Inferior parietal cortex (tissue), 1 donor: ENCODE data around the gene ATP9B.

Experiments
- DNase-seq: peaks from one replicate; pipeline ENCODE4 v3.0.0-alpha.2; 2016; ENCODE audit errors: extremely low spot score

The ATP9B gene

DNA sequence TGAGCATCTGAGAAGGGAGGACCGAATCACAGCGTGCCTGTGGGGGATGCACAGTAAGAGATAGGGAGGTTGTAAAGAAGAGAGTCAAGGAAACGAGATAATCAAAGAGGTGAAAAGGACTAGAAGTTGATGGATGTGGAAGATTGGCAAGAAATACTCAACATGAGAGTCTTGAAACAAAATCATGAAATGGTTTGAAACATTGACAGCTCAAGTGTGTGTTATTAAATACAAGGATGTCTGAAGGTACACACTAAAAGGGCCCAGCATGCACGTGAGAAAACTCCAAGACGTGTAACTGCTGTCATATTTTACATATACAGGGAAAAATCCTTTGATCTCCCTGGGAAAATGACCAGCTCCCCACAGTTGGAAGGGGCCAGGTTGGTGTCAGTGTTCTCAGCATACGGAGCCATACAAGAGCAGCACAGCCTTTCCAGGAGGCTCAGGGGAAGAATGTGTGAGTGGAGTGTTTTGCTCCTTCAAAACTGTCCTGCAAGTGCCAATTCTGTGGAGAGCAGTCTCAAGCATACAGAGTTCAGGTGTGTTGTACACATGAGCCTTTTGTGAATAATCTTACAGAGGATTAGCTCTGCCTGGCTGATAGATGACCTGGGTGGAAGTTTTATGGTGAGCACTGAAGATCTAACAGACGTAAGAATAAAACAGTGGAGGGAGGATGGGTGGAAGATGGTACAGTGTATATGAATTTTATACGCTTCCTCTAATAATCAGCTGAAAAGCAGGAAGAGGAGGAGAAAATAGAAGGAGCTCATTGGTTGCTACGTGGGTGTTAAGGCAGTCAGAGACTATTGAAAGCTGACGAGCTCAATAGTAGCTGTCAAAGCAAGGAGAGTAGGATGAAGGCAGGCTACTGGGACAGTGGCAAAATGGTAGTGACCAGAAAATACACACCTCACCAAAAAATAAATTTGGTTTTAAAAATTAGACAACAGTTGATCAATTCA is 126.8 kb downstream of the ATP9B start:
- no peak for DNase-seq

DNA sequence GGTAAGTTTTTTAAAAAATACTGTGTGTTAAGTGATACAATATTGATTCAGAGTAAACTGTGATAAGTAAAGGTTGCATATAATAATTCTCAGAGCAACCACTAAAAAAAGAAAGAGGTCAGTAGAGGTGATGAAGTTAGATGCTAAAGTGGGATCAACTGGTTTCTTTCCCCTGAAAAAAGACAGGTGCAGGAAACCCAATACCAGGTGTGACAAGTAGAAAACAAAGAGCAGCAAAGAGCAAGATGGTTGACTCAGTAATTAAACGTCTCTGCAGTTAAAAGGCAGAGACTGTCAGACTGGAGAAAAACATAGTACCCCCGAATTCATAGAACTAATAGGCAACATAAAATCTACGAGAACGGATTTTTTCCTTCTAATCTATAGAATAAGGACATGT is 128.3 kb downstream of the ATP9B start:
- no peak for DNase-seq

DNA sequence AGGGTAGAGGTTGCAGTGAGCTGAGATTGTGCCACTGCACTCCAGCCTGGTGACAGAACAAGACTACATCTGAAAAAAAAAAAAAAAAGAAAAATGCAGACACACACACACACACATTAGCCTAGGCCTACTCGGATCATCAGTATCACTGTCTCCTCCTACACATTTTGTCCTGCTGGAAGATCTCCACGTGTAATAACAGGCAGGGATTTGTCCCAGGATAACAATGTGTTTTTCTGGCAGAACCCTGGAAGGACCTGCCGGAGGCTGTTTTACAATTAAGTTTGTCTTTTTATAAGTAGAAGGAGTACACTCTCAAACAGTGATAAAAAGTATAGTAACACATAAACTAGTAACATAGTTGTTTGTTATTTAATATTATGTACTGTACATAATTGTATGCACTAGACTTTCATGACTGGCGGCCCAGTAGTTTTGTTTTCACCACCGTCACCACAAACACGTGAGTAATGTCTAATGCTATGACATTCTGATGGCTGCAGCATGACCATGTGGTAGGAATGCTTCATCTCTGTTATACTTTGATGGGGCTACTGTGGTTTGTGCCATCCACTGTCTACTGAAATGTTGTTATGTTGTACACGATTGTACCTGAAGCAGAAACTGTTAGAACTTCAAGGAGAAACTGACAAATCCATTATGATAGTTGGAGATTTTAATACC is 130.6 kb downstream of the ATP9B start:
- no peak for DNase-seq

DNA sequence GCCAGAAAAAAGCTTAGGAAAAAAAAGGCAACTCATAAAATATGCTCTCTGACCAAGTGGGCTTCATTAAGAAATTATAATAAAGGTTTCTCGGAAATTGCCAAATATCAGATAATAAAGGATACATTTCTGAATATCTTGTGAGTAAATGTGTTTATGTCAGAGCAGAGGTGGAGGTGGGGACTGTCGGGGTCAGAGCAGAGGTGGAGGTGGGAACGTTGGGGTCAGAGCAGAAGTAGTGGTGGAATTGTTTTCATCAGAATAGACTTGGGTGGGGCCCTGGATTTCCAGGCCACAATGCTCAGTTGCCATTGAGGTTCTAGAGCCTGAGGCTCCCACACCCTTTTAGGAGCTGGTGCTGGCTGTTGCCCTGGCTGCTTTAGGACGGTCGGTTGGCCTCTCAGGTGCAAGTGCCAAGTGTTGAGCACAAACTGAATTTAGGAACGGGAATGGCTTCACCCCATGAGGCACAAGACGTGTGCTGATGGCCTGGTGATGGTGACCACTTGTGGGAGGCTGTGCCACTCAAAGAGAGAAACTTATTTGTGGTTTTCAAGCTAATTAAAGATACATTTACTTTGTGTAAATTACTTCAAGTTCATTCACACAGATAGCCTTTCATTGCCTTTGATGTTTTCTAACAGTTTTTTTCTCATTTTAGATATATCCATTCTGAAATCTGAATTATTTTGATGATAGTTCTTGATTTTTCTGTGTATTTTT is 131.5 kb downstream of the ATP9B start:
- no peak for DNase-seq

DNA sequence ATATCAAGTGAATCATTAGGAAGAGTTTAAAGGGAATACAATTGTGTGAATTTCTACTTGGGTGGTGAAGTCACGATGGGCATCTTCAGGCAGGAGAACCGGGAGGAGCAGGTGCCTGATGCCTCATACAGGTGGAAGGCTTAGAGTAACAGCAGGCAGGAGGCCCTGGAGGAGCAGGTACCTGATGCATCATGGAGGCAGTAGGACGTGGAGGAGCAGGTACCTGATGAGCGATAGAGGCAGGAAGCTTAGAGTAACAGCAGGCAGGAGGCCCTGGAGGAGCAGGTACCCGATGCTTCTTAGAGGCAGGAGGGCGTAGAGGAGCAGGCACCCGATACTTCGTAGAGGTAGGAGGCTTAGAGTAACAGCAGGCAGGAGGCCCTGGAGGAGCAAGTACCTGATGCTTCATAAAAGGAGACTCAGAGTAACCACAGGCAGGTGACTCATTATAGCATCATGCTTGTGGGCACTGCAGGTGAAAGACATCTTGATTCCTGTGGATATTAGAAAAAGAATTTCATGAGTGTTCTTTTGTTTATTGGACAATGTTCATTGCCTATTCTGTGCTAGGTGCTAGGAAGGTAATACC is 133.9 kb downstream of the ATP9B start:
- DNase-seq, result no peak

DNA sequence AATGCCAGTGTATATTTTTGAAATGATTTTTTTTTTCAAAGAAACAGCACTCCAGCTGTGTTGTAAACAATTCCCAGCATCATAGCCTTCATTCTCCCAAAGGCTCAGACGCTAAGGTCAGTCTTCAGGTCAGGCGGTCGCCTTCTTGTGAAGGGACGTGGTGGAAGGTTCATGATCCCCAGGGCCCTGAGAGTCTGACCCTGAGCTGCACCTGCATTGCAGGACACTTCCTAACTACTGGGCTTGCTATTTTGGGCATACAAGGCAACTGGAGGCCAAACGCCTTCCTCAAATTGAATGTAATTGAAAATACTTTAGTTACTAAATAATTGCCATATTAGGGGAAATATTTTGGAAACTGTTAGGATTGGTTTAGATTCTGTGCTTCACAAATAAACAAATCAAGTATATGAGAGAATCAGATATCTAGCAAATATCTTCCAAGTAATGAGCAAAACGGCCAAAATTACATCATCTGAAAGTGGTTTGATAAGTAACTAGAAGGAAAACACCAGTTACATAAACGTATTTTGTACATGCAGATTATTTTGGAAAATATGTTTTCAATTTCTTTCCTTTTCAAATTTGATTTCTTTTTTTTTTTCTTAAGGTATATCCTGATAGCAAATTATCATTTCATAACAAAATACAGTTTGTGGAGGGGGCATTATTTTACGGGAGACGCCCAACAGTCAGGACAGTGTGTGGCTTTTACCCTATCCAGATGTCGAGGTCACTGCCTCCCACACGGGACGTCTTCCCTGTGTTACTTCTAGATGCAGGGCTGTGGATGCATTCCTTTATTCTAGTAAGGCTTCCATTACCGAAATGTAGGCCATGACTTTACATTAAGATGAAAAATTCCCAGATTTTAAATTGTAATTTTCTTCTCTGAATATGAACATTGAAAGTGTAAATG is 136.0 kb downstream of the ATP9B start:
- DNase-seq, result no peak

DNA sequence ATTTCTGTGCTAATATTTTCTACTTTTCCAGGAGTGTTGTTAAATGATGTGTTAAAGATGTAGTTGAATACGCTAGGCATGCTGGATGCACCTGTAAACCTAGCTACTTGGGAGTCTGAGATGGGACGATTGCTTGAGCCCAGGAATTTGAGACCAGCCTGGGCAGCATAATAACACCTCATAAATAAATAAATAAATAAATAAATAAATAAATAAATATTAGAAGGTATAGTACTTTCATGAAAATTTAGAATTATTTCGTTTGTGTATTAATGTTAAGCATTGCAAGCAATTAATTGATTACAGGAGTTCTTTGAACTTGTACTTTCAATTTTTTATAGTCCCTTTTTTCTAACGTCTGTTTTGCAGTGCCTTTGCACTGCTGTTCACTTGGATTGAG is 137.2 kb downstream of the ATP9B start:
- no peak for DNase-seq

DNA sequence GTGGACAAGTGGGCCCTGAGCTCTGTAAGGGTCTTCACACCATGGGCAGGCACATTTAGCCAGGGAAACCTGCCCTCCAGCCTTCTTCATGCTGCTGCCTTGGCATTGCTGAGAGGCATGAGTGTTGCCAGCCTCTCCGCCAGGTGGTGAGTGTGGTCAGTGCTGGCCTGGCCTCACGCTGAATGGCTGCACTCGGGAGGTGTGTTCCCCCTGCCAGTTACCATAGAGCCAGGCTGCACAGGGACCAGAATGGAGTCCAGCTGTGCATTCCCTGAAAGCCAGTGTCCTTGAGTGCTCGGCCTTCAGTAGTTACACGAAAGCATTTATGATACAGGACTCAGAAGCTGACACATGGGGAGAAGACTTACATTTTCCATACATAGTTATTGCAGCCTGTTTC is 139.7 kb downstream of the ATP9B start:
- DNase-seq, result no peak

DNA sequence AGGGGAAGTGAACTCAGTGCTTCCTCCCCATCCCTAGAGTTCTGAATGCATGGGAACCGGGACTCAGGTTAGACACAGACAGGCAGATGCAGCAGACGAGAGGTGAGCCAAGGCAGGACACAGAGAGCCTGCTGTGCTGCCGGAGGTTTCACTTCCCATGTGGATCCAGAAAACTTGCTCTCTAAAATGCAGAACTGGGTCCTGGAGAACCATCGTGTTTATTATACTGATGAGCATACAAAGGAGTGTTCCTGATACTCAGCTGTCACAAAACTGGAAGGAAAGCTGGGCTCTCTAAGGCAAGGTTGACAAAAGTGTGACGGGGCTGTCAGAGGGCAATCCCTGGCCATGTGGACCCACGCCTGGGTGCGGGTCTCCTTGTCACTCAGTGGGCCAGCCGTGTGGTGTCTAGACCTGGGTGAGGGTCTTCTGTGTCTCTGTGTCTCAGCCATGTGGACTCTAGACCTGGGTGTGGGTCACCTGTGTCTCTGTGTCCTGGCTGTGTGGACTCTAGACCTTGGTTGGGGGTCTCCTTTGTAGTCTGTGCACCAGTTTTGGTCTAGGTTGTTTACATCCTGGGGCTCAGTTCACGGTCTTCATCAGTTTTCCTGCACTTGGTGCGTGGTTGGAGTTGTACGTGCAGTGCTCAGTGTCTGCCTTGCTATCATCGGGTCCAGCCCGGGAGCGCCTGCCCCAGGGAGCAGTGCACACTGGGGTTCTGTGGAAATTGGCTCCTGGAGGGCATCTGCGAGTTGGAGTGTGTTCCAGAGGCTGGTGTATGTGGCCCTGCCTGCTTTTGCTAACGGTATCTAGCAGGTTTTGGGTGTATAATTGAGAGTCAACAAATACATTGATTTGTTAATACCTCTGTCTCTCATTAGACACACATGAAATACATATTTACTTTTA is 141.1 kb downstream of the ATP9B start:
- DNase-seq, result no peak

DNA sequence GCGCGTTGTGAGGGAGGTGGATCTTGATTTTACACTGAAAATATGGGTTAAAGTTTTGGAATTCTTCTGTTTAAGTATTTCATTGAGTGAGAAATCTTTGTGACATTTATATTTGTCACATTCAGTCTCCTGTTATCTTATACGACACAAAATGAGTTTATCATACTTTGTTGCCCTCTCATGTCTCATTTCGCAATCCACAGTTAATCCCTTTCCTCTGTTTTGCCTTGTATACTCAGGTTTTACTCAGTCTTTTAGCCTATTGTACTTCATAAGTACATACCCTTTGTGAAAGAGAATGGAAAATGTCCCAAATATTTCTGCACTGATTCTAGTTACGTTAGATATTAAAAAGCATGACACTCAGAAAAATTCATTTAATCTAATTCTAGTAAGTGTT is 142.7 kb downstream of the ATP9B start:
- no peak for DNase-seq

DNA sequence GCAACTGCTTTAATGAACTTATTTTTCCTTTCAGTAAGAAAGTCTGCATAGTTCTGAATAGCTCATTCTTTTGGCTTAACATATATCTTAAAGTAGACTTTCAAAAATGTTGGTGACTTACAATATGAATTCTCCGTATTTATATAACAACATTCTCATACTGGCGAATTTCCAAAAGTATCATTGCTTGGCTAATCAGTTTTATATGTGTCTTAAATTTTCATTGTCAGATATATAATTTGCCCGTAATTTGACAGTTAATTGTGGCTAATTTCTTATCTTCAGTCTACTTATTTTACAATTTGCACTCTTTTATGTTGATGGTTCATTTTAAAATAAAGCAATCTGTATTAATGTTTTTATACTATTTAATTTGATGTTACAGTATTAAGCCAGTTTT is 144.9 kb downstream of the ATP9B start:
- DNase-seq, result no peak

DNA sequence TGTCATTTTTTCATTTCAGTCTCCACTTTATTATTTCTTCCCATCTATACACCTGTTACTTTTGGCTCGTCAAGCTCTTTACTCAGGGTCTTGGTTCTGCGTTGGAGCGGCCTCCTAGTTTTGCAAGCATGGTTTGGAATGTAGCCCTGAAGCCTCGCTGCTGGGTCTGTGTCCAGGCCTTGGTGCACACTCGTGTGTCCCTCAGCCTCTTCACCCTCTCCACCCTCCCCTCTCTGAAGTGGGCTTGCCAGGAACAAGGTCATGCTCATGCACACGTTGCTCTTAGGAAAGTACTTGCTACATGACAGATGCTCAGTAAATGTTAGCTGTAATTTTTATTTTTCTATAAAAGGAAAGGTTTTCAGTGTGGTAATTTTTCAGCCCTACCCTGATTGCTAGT is 147.0 kb downstream of the ATP9B start:
- no peak for DNase-seq

DNA sequence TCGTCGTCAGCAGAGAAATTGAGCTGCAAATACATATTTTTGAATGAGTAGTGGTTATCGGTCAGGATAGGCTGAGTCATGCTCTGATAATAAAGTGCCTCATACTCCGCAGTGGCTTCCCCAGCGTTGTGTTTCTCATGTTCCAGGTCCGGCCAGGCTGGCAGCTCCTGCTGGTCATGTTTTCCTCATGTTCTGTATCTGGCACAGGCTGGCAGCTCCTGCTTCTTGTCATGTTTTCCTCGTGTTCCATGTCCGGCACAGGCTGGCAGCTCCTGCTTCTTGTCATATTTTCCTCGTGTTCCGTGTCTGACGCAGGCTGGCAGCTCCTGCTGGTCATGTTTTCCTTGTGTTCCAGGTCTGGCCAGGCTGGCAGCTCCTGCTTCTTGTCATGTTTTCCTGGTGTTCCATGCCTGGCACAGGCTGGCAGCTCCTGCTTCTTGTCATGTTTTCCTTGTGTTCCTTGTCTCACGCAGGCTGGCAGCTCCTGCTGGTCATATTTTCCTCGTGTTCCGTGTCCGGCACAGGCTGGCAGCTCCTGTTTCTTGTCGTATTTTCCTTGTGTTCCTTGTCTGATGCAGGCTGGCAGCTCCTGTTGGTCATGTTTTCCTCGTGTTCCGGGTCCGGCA is 148.9 kb downstream of the ATP9B start:
- DNase-seq, result peak; percentile 52

DNA sequence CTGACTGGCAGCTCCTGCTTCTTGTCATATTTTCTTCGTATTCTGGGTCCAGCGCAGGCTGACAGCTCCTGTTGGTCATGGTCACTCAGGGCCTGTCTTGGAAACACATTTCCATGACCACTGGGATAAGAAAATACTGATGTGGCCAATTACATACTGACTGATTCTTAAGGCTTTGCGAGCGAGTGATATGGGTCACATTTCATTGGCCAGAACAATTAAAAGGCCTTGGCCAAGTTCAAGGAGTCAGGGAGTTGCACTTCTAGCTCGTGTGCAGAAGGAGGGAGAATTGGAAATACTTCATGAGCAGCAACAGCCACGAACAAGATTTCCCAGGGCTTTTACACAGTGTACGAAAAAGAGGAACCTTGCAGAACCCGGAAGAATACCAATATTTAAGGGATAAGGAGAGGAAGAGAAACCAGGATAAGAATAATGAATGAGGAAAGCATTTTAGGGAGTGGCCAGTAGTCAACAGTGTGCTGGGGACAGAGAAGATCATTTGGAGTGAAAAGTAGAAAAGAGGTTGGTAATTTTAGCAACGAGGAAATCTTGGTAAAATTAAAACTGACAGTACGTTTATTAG is 149.5 kb downstream of the ATP9B start:
- DNase-seq, result peak; percentile 41

DNA sequence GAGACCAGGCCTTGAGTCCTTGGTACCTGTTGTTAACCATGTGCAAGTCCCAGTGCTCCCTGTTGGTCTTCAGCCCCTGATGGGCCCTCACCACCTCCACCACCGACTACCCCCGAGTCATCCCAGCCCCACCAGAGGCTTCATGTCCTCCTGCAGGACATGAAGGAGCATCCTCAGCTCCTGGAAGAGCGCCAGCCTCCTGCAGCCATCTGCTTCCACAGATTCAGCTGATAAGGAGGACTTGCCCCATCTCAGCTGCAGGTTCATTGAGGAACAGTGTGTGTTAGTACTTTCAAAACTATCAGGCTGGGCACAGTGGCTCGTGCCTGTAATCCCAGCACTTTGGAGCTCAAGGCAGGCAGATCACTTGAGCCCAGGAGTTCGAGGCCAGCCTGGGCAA is 151.9 kb downstream of the ATP9B start:
- DNase-seq, result no peak

DNA sequence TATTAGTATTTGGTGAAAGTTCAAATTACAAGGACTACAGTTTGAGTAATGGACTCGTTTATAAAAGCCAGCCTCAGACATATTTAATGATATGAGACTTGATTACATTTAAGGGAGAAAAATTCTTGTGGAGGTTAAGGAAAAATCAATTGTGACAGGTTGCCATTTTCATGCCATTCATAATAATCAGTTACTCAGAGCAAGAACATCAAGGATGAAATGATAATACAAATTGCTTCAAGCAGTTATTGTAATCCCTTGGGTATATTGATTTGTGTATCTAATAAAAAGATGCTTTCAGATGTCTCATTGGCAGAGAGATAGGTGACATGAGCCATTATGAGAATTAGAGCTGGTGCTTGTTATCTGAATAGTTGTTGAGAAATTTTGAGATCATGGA is 153.6 kb downstream of the ATP9B start:
- DNase-seq, result no peak

DNA sequence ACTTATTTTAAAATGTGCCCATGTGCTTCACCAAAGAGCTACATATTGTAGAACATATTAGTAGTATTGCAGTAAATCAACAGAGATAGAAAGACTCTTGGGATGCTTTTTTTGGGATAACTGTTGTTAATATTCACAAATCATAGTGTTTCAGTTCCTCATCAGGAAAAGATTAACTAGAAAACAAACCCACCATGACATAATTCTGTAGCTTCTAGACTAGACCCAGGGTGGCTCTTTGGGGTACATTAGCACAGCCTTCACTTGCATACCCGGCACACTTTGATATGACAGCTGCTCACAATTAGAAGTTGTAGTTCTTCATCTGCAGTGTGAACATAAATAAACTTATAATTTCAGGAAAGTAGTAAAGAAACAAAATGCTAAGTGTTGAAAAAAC is 154.2 kb downstream of the ATP9B start:
- no peak for DNase-seq

DNA sequence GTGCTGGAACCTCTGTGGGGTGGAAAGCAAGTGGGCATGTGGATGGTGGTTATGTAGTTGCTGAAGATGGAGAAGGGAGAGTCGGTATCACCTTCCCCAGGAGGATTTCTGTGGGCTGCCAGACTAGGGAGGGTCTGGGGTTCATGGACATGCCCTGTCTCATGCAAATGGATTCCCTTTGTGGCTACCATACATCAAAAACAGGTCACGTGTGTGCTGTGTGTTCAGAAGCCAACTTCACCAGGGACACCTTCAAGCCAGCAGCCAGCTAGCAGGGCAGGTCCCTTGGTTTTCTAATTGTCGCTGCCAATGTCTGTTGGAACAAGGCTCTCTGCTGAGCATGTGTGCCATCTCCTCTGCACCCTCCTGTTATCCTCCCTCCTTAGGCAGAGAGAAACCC is 155.2 kb downstream of the ATP9B start:
- DNase-seq, result no peak

DNA sequence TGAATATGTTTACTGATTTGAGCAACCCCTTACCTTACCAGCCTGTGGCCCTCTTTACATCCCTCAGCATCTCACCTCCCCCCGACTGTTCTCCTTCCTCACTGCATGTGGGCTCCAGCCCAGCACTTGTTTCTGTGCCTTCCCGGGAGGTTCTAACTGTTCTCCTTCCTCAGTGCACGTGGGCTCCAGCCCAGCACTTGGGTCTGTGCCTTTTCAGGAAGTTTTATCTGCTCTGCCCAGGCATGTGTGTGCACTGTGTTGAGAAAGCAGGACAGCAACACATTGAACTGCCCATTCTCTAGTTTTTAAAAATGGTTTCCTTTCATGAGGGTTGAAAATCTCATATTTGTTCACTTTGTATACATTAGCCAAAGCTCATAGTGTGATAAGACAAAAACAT is 158.4 kb downstream of the ATP9B start:
- no peak for DNase-seq
